Activated CD4-positive, alpha-beta memory T cell treated with anti-CD3 and anti-CD28 coated beads for 36 hours (primary cell): ENCODE results near the gene ADAM33. TPM values are rescaled to one million over a fixed set of nuclear protein-coding genes. Genes with fewer than 3 reads are reported as not detected.

ENCODE experiments used
- CTCF ChIA-PET: fragments of 350-600 bp; sonication (Branson Sonifier 250); formaldehyde crosslinking; loops from one replicate; lab custom pipeline; 2021; ENCODE audit warnings: antibody characterized with exemption, inconsistent platforms; lab: Charles Lee
- POLR2A ChIA-PET: fragments of 350-600 bp; sonication (Branson Sonifier 250); formaldehyde crosslinking; loops from one replicate; lab custom pipeline; 2021; ENCODE audit warnings: antibody characterized with exemption; lab: Charles Lee
- DNase-seq: peaks from one replicate; pipeline ENCODE4 v3.0.0-alpha.2; 2020
- H3K27ac Mint-ChIP-seq: one replicate; pipeline ENCODE4 v1.8.0; 2021; ENCODE audit warnings: mixed read lengths
- H3K27me3 Mint-ChIP-seq: one replicate; pipeline ENCODE4 v1.8.0; 2021; ENCODE audit warnings: mixed read lengths
- H3K36me3 Mint-ChIP-seq: one replicate; pipeline ENCODE4 v1.8.0; 2021; ENCODE audit warnings: mixed read lengths
- H3K4me1 Mint-ChIP-seq: one replicate; pipeline ENCODE4 v1.8.0; 2021; ENCODE audit warnings: low read depth, mixed read lengths
- H3K4me3 Mint-ChIP-seq: one replicate; pipeline ENCODE4 v1.8.0; 2021; ENCODE audit warnings: mild to moderate bottlenecking, mixed read lengths
- H3K9me3 Mint-ChIP-seq: one replicate; pipeline ENCODE4 v1.8.0; 2021; ENCODE audit warnings: mixed read lengths
- intact Hi-C: fragments of 100-400 bp; cut with micrococcal nuclease; formaldehyde crosslinking; loops from one replicate; pipeline ENCODE4 v1.15.1; 2023
- total RNA-seq, 2 experiments: library from RNA; stranded (reverse); gene quantifications; one replicate each; pipeline ENCODE4 v1.2.3, GENCODE V29; 2021

Gene ADAM33
- total RNA-seq, 2 experiments from 2014 or later: not detected

DNA sequence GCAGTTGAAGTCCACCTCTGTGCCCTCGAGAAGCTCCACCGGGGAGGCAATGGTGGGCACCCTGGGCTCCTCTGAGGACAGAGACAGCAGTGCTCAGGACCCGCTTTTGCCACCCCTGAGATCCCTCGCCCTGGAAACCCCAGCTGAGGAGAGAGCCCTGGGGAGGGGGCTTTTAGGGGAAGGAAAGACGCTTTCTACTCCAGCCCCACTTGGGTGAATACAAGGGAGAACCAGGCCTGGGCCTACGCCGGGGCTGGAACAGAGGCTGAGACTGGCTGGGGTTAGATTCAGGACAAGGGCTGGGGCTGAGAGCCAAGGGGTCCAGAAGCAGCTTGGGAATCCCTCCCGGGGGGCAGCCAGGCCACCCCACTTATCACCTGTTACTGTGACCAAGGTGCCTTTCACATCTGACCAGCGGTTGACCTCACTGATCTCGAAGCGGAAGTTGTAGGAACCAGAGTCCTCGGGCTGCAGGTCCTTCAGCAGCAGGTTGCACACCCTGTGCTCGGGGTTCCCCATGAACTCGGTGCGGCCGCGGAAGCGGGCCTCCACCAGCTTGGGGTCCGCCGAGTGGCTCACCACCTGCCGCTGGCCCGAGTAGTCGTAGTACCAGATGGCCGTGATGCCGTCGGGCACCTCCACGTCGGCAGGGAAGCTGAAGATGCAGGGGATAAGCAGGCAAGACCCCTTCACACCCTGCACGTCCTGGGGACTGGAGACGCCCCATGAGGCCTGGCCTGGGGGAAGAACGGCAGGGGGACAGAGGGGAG lies 24.3 kb upstream of the ADAM33 start:
- Mint-ChIP-seq H3K27me3 (no peaks in the 10 kb centered on the region), H3K27ac (no peak overlapping the region), H3K4me1 (no peaks in the 10 kb centered on the region), H3K9me3 (no peaks in the 10 kb centered on the region), H3K4me3 (no peak overlapping the region), H3K36me3 (no peaks in the 10 kb centered on the region)
- ChIA-PET CTCF (interaction anchor here (2.3 kb wide), 1 partner anchor 29 kb away, joined by 11 read pairs; no protein-coding TSS in a partner anchor), POLR2A (interaction anchor here (0.8 kb wide), 1 partner anchor 19 kb away, joined by 3 read pairs; no protein-coding TSS in a partner anchor)
- no peak for DNase-seq
- intact Hi-C loops: no loop called here

DNA sequence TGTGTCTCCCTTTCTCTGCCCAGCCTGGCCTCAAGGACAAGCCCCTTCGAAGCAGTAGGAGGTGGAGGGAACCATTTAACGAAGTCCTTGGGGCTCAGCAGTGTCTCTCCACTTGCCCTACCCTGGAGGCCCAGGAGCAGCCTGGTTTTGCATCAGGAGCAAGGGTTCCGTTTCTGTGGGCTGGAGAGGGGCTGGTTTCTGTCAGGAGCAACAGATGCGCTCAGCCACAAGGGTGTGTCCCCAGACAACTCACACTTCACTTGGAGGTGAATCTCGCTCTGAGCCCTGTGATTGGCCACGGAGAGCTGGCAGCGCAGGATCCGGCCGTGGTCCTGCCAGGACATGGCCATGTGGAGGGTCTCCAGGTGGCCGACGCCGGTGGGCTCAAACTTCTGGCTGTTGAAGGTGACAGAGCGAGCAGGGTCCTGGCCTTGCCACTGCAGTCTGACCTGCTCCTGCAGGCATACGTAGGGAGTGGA lies 23.7 kb upstream of the ADAM33 start:
- Mint-ChIP-seq H3K4me1 (no peaks in the 10 kb centered on the region), H3K4me3 (no peak overlapping the region), H3K27me3 (no peaks in the 10 kb centered on the region), H3K36me3 (no peaks in the 10 kb centered on the region), H3K9me3 (no peaks in the 10 kb centered on the region), H3K27ac (no peak overlapping the region)
- CTCF ChIA-PET: interaction anchor here (2.3 kb wide), 1 partner anchor 28 kb away, joined by 11 read pairs; no protein-coding TSS in a partner anchor
- POLR2A ChIA-PET: interaction anchor here (0.8 kb wide), 1 partner anchor 18 kb away, joined by 3 read pairs; no protein-coding TSS in a partner anchor
- intact Hi-C loops: no loop called here
- DNase-seq: no peak

- POLR2A ChIA-PET: no interaction called here
- intact Hi-C loops: no loop called here
- H3K9me3 Mint-ChIP-seq: no peaks in the 10 kb centered on the region
- H3K4me1 Mint-ChIP-seq: no peaks in the 10 kb centered on the region
- no peaks in the 10 kb centered on the region for H3K36me3 Mint-ChIP-seq
- H3K27ac Mint-ChIP-seq: no peak overlapping the region
- no peak overlapping the region for H3K4me3 Mint-ChIP-seq
- H3K27me3 Mint-ChIP-seq: no peaks in the 10 kb centered on the region
- no peak for DNase-seq
- CTCF ChIA-PET: no interaction called here
These were observed 22.3 kb upstream of the ADAM33 start for GRCh38 chr20:3704087-3704486.

DNA sequence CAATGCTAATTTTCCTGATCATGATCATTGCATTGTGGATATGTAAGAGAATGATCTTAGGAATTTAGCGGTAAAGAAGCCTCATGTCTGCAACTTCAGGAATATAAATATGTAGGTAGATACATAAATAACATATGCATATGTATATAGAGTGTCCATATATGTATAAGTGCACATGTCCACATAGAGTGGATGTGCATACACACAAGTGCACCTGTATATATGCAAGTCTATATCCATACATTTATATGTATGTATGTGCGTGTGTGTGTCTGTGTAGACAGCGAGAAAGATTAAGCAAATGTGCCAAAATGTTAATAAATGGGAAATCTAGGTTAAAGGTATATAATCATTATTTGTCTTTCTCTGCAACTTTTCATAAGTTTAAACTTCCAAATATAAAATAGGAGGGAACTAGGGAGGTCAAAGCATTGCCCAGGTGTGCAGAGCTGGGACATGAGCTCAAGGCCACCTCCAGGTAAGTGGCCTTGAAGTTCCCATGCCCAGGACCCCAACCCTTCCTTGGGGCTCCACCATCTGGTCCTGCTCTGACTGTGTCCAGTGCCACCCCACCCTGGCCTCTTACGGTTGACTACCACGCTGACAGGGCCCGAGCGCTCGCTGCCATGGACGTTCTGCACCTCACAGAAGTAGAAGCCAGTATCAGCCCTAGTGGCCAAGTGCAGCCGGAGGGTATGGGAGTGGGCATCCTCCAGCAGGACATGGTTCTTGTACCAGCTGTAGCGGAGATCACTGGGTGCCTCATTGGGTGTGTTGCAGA lies 21.0 kb upstream of the ADAM33 start:
- POLR2A ChIA-PET: no interaction called here
- H3K9me3 Mint-ChIP-seq: no peaks in the 10 kb centered on the region
- H3K4me1 Mint-ChIP-seq: no peaks in the 10 kb centered on the region
- DNase-seq: no peak
- H3K4me3 Mint-ChIP-seq: no peak overlapping the region
- H3K27ac Mint-ChIP-seq: no peak overlapping the region
- intact Hi-C loops: no loop called here
- H3K27me3 Mint-ChIP-seq: no peaks in the 10 kb centered on the region
- H3K36me3 Mint-ChIP-seq: no peaks in the 10 kb centered on the region
- CTCF ChIA-PET: interaction anchor here (0.9 kb wide), 1 partner anchor 8 kb away, joined by 4 read pairs; no protein-coding TSS in a partner anchor

DNA sequence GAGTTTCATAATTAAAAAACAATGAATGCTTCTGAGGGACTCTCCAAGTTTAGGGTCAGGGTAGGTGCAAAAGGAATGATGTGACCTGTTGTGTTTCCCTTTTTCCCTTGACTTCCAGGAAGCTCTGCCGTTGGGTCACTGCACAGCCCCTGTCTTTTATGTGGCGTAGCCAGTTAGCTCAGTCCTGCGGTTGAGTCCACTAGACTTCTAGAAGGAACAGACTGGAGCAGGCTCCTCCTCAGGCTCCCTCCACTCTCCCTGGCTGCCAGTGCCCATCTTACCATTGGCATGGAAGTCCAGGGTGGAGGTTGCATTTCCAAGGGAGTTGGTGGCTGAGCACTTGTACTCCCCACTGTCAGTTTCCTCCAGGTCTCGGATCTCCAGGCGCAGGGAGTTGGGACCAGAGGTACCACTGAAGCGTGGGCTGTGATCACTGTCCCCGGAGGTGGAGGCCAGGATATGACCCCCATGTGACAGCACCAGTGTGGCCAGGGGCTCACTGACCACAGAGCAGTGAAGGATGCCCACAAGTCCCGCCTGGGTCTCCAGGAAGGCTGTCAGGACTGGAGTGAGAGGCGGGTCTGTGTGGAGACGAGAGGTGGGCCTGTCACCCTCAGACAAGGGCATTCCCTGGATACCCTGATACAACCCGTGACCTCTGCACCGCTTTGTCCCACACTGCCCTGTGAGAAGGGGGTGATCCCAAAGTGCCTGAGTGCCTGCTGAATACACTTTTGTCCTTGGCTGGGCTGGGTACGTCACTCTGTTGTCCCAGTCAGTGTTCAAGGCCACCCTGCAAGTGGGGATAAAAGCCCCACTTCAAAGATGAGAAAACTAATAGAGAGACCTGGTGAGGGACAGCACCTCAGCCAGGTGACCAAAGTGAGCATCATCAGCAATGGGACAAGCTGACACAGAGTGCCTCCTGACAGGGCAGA lies 19.5 kb upstream of the ADAM33 start:
- no peaks in the 10 kb centered on the region for H3K4me1 Mint-ChIP-seq

DNA sequence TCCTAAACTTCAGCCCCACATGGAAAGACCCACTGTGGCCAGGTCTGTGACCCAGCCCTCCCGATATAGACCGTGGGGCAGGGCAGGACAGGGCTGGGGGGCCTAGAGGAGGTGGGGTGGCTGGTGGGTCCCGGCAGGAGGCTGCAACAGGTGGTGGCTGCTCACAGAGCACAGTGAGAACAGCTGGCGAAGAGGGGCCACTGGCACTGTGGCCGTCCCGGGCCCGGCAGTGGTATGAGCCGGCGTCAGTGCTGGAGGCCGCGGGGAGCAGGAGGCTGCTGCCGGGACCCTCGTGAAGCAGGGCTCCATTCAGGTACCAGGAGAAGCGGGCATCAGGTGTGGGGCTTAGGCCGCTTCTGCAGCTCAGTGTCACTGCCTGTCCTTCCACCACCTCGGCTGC lies 17.2 kb upstream of the ADAM33 start:
- ChIA-PET CTCF (interaction anchor here (0.8 to 1.1 kb wide), 2 partner anchors 22 to 28 kb away, joined by 3 read pairs; no protein-coding TSS in a partner anchor), POLR2A (no interaction called here)
- H3K4me1 Mint-ChIP-seq: no peaks in the 10 kb centered on the region
- no peaks in the 10 kb centered on the region for H3K36me3 Mint-ChIP-seq
- no peak overlapping the region for H3K27ac Mint-ChIP-seq
- DNase-seq: no peak
- H3K4me3 Mint-ChIP-seq: no peak overlapping the region
- intact Hi-C loops: no loop called here
- no peaks in the 10 kb centered on the region for H3K27me3 Mint-ChIP-seq
- peaks cover 3% of the 10 kb centered on the region for H3K9me3 Mint-ChIP-seq

More for the DNA sequence above, 19.5 kb upstream of the ADAM33 start:
- DNase-seq: no peak
- Mint-ChIP-seq H3K27ac (no peak overlapping the region), H3K4me3 (no peak overlapping the region), H3K36me3 (no peaks in the 10 kb centered on the region), H3K27me3 (no peaks in the 10 kb centered on the region), H3K9me3 (peaks cover 2% of the 10 kb centered on the region)
- ChIA-PET CTCF (interaction anchor here (0.9 to 1.5 kb wide), 2 partner anchors 9 to 10 kb away, joined by 4 read pairs; no protein-coding TSS in a partner anchor), POLR2A (no interaction called here)
- intact Hi-C loops: no loop called here

GRCh38 chr20:3698591-3699001 lies 16.8 kb upstream of the ADAM33 start:
- H3K4me1 Mint-ChIP-seq: no peaks in the 10 kb centered on the region
- H3K27me3 Mint-ChIP-seq: no peaks in the 10 kb centered on the region
- H3K27ac Mint-ChIP-seq: no peak overlapping the region
- H3K4me3 Mint-ChIP-seq: no peak overlapping the region
- H3K36me3 Mint-ChIP-seq: no peaks in the 10 kb centered on the region
- H3K9me3 Mint-ChIP-seq: peaks cover 3% of the 10 kb centered on the region
- ChIA-PET POLR2A (no interaction called here), CTCF (interaction anchor here (0.8 to 1.1 kb wide), 2 partner anchors 22 to 27 kb away, joined by 3 read pairs; no protein-coding TSS in a partner anchor)
- no peak for DNase-seq
- intact Hi-C loops: no loop called here

DNA sequence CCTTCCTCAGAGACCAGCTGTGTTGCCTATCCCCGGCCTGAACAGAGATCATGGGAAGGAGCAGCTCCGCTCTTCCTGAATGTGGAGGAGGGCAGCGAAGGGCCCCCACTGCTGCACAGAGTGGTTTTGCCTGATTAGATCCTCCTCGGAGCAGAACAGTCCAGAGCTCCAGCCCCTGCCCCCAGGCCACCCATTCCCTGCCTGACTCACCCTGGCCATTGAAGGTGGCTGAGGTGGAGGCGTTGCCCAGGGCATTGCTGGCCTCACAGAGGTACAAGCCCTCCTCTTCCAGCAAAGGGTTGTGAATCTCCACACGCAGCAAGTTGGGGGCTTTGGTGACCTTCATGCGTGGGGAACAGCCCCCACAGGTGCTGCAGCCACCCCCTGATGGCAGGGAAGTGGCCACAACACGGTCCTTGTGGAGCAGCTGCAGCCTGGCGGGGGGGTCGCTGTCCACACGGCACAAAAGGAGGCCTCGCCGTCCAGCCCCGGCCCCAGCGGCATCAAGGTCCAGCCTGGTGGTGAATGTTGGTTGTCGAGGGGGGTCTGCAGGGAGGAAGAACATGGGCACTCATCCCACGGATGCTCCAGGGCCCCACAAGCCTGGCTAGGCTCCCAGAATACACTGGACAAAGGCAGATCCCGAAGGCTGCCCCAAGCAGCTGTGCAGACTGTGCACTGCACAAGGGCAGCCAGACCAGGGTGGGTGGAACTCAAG lies 15.9 kb upstream of the ADAM33 start:
- ChIA-PET CTCF (interaction anchor here (1.3 kb wide), 1 partner anchor 29 kb away, joined by 3 read pairs; no protein-coding TSS in a partner anchor), POLR2A (no interaction called here)
- no peaks in the 10 kb centered on the region for H3K36me3 Mint-ChIP-seq
- no peak overlapping the region for H3K27ac Mint-ChIP-seq
- H3K4me3 Mint-ChIP-seq: no peak overlapping the region
- no peaks in the 10 kb centered on the region for H3K27me3 Mint-ChIP-seq
- no peaks in the 10 kb centered on the region for H3K4me1 Mint-ChIP-seq
- intact Hi-C loops: no loop called here
- no peak for DNase-seq
- peaks cover 3% of the 10 kb centered on the region for H3K9me3 Mint-ChIP-seq

DNA sequence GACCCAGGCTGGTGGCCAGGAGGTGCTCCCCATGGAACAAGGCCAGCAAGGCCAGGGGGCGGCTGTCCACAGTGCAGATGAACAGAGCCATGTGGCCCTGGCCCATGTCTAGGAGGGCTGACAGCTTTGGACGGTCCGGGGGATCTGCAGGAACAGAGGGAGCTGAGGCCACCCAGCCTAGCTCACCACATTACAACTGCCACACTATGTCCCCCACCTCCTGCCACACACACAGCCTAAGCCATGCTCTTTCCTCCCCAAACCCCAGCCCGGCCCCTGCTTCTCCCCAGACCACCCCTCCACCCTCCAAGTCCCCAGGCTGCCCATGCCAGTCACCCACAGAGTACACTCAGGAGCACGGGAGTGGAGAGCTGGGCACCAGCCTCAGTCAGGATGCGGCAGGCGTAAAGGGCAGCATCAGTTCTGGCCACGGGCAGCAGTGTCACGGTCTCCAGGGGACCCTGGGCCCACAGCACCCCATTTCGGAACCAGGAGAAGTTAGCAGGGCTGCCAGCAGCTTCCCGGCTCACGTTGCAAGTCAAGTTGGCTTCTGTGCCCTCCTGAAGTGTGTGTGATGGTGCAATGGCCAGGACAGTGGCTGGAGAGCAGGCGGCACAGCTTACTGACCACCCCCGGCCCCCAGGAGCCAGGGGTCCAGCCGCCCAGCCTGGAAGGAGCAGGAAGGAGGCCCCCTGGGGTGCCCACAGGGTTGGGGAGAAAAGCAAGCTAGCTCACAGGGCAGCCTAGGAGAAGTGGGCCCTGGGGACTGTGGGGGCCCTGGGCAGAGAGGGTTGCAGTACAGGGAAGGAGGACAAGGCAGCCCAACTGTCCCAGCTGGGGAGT lies 15.2 kb upstream of the ADAM33 start:
- no peaks in the 10 kb centered on the region for H3K27me3 Mint-ChIP-seq
- DNase-seq: no peak
- H3K9me3 Mint-ChIP-seq: peaks cover 3% of the 10 kb centered on the region
- H3K27ac Mint-ChIP-seq: no peak overlapping the region
- H3K4me3 Mint-ChIP-seq: no peak overlapping the region
- intact Hi-C loops: no loop called here
- CTCF ChIA-PET: interaction anchor here (1.1 to 2.1 kb wide), 4 partner anchors 14 to 38 kb away, joined by 3 to 16 read pairs (median 6); no protein-coding TSS in a partner anchor
- H3K36me3 Mint-ChIP-seq: no peaks in the 10 kb centered on the region
- no peaks in the 10 kb centered on the region for H3K4me1 Mint-ChIP-seq
- POLR2A ChIA-PET: no interaction called here

GRCh38 chr20:3696200-3696599 lies 14.4 kb upstream of the ADAM33 start:
- peaks cover 3% of the 10 kb centered on the region for H3K9me3 Mint-ChIP-seq
- no peak for DNase-seq
- CTCF ChIA-PET: interaction anchor here (1.1 to 3.0 kb wide), 4 partner anchors 15 to 37 kb away, joined by 3 to 16 read pairs (median 12); no protein-coding TSS in a partner anchor
- intact Hi-C loops: no loop called here
- no peaks in the 10 kb centered on the region for H3K27me3 Mint-ChIP-seq
- no peak overlapping the region for H3K4me3 Mint-ChIP-seq
- H3K36me3 Mint-ChIP-seq: no peaks in the 10 kb centered on the region
- POLR2A ChIA-PET: no interaction called here
- H3K4me1 Mint-ChIP-seq: no peaks in the 10 kb centered on the region
- no peak overlapping the region for H3K27ac Mint-ChIP-seq
